GM19468 (cell line): Measurements from ENCODE around the gene SURF6.
"Not testable (repeated sequence)": the region's sequence is repeated elsewhere in the genome, so short reads cannot be mapped to it uniquely, and the experiment has no call there.

Experiments
- ATAC-seq: cut with Tn5 transposase; IDR thresholded peaks from one replicate; pipeline ENCODE4 v1.9.1; 2021; ENCODE audit warnings: mild to moderate bottlenecking, moderate library complexity, moderate number of reproducible peaks; ENCODE audit not compliant: unreplicated experiment; ENCODE audit errors: extremely low read depth

Gene SURF6

GRCh38 chr9:133329306-133330156 lies 6.5 kb downstream of the SURF6 start:
- not testable (repeated sequence) for ATAC-seq

- ATAC-seq: no peak
These were observed 8.0 kb downstream of the SURF6 start for GRCh38 chr9:133327834-133328484.

GRCh38 chr9:133327021-133327420 lies 9.0 kb downstream of the SURF6 start:
- not testable (repeated sequence) for ATAC-seq

- ATAC-seq: no peak
These were observed 11.8 kb downstream of the SURF6 start for GRCh38 chr9:133323991-133324703.

- ATAC-seq: no peak
These were observed 12.8 kb downstream of the SURF6 start for GRCh38 chr9:133323211-133323610.

- ATAC-seq: no peak
These were observed 13.3 kb downstream of the SURF6 start for GRCh38 chr9:133322701-133323100.

GRCh38 chr9:133321411-133321935 lies 14.5 kb downstream of the SURF6 start:
- no peak for ATAC-seq

GRCh38 chr9:133320421-133320881 lies 15.5 kb downstream of the SURF6 start:
- ATAC-seq: no peak

- not testable (repeated sequence) for ATAC-seq
These were observed 18.4 kb downstream of the SURF6 start for GRCh38 chr9:133317551-133317950.

GRCh38 chr9:133315997-133316396 lies 20.0 kb downstream of the SURF6 start:
- no peak for ATAC-seq

GRCh38 chr9:133309608-133310007 lies 26.4 kb downstream of the SURF6 start:
- ATAC-seq: no peak

- no peak for ATAC-seq
These were observed 28.7 kb downstream of the SURF6 start for GRCh38 chr9:133307301-133307700.

- ATAC-seq: no peak
These were observed 29.5 kb downstream of the SURF6 start for GRCh38 chr9:133306242-133307204.

GRCh38 chr9:133305731-133306130 lies 30.3 kb downstream of the SURF6 start:
- ATAC-seq: no peak

GRCh38 chr9:133304477-133305377 lies 31.3 kb downstream of the SURF6 start:
- ATAC-seq: no peak

- no peak for ATAC-seq
These were observed 31.9 kb downstream of the SURF6 start for GRCh38 chr9:133304158-133304470.

GRCh38 chr9:133303266-133304157 lies 32.5 kb downstream of the SURF6 start:
- no peak for ATAC-seq
